ENCODE data around the gene GPX4. TPM values are rescaled to one million over a fixed set of nuclear protein-coding genes. Genes with fewer than 3 reads are reported as not detected.

Gene GPX4
- polyA plus RNA-seq, 1 of the 3 experiments (the other 2 are of a cell fraction) = 925 TPM

GRCh38 chr19:1133471-1133929, 29.7 kb downstream of the GPX4 start (continued):
- TF ChIP-seq MXI1 (IDR thresholded peaks at IDR 0.05; ENCODE audit: low read depth, low read length) (no peak), MEF2A (IDR thresholded peaks at IDR 0.05; ENCODE audit: borderline replicate concordance, low read depth) (no peak), TCF12 (IDR thresholded peaks at IDR 0.05) (no peak), SMC3 (IDR thresholded peaks at IDR 0.05; ENCODE audit: low read depth, low read length) (no peak)

- peaks cover 0 to 2% of the 10 kb centered on the region in 2 experiments for H3K36me3 ChIP-seq (replicated peaks in 1 of 2; ENCODE audit: control insufficient read depth in 1 of 2, insufficient read depth in 2 of 2, low read length in 1 of 2)
- CTCF ChIA-PET = interaction anchor here (1.0 kb wide), 1 partner anchor 21 kb away, joined by 7 read pairs; no protein-coding TSS in a partner anchor
- no peak for DNase-seq
- no peak overlapping the region for H2AFZ ChIP-seq (ENCODE audit: low read depth)
- H3K9me2 ChIP-seq = no peaks in the 10 kb centered on the region
- 97% methylated on average over 11 of the region's 11 CpGs for WGBS (ENCODE audit: low lambda C conversion rate)
- H3F3A ChIP-seq (replicated peaks; ENCODE audit: insufficient read depth) = peaks cover under 1% of the 10 kb centered on the region
- no peak overlapping the region for H3K9ac ChIP-seq
- H3K27me3 ChIP-seq (ENCODE audit: insufficient read depth) = no peaks in the 10 kb centered on the region
- H3K4me2 ChIP-seq = no peak overlapping the region
- 0 out of 2 replicates have a peak, but pooled peaks cover 4% of the 10 kb centered on the region for H4K20me1 ChIP-seq (ENCODE audit: insufficient read depth)
- H3K4me3 ChIP-seq (ENCODE audit: low read depth in 2 of 2, low read length in 1 of 2) = no peak overlapping the region
- H3K9me3 ChIP-seq = no peaks in the 10 kb centered on the region
- no peak overlapping the region for H3K27ac ChIP-seq (ENCODE audit: low read depth in 2 of 2, low read length in 1 of 2)
- POLR2A ChIA-PET = interaction anchor here (1.2 kb wide), 1 partner anchor 11 kb away, joined by 3 read pairs; no protein-coding TSS in a partner anchor
- H3K4me1 ChIP-seq (ENCODE audit: control insufficient read depth in 1 of 2, insufficient read depth in 2 of 2, low read depth in 1 of 2, low read length in 1 of 2) = no peaks in the 10 kb centered on the region
- TF ChIP-seq RAD21 (IDR thresholded peaks at IDR 0.05; ENCODE audit: low read length) (no peak), YY1 (IDR thresholded peaks at IDR 0.05; ENCODE audit: low read depth) (no peak), USF2 (IDR thresholded peaks at IDR 0.05; ENCODE audit: borderline replicate concordance, low read depth, low read length) (no peak), REST (IDR thresholded peaks at IDR 0.05; ENCODE audit: low read depth, low read length) (no peak), RFX5 (IDR thresholded peaks at IDR 0.05; ENCODE audit: low read length) (no peak), FOXJ3 (CRISPR knock-in tag; IDR thresholded peaks at IDR 0.05) (no peak), SMC3 (IDR thresholded peaks at IDR 0.05; ENCODE audit: low read depth, low read length) (no peak)
- H3K79me2 ChIP-seq (ENCODE audit: insufficient read depth) = peaks cover 13% of the 10 kb centered on the region; the same call in 1 of the 2 replicates
Observed at GRCh38 chr19:1134431-1134830, 30.6 kb downstream of the GPX4 start.

- Histone ChIP-seq H3K9ac (no peak overlapping the region), H3K79me2 (ENCODE audit: insufficient read depth) (peaks cover 13% of the 10 kb centered on the region), H2AFZ (ENCODE audit: low read depth) (no peak overlapping the region), H3K4me1 (ENCODE audit: control insufficient read depth in 1 of 2, insufficient read depth in 2 of 2, low read depth in 1 of 2, low read length in 1 of 2) (no peaks in the 10 kb centered on the region), H3K27ac (ENCODE audit: low read depth in 2 of 2, low read length in 1 of 2) (no peak overlapping the region), H3K27me3 (ENCODE audit: insufficient read depth) (no peaks in the 10 kb centered on the region), H3K9me2 (no peaks in the 10 kb centered on the region), H3K9me3 (no peaks in the 10 kb centered on the region), H3F3A (replicated peaks; ENCODE audit: insufficient read depth) (peaks cover 6% of the 10 kb centered on the region), H3K4me3 (ENCODE audit: low read depth in 2 of 2, low read length in 1 of 2) (no peak overlapping the region), H4K20me1 (ENCODE audit: insufficient read depth) (0 out of 2 replicates have a peak, but pooled peaks cover 4% of the 10 kb centered on the region), H3K36me3 (replicated peaks in 1 of 2; ENCODE audit: control insufficient read depth in 1 of 2, insufficient read depth in 2 of 2, low read length in 1 of 2) (peaks cover 0 to 2% of the 10 kb centered on the region in 2 experiments), H3K4me2 (no peak overlapping the region)
- no peak for DNase-seq
- ChIA-PET POLR2A (no interaction called here), CTCF (no interaction called here)
- TF ChIP-seq FOXJ3 (CRISPR knock-in tag; IDR thresholded peaks at IDR 0.05) (no peak), IRF3 (IDR thresholded peaks at IDR 0.05; ENCODE audit: low read depth, low read length) (no peak), PBX3 (IDR thresholded peaks at IDR 0.05) (no peak), USF1 (IDR thresholded peaks at IDR 0.05; ENCODE audit: borderline replicate concordance, low read depth) (no peak), NRF1 (IDR thresholded peaks at IDR 0.05; ENCODE audit: low read depth, low read length) (no peak), RFX5 (IDR thresholded peaks at IDR 0.05; ENCODE audit: low read length) (no peak), FOSL2 (IDR thresholded peaks at IDR 0.05; ENCODE audit: borderline replicate concordance, low read depth) (no peak)
- WGBS (ENCODE audit: low lambda C conversion rate) = 95% methylated on average over 5 of the region's 17 CpGs
Observed at GRCh38 chr19:1135454-1135853, 31.7 kb downstream of the GPX4 start.
